GM18870 (cell line): Measurements from ENCODE around the gene DPY30.
A peak's percentile ranks its signal among the peaks of the same experiment; 100 is the strongest.
"Not testable (repeated sequence)": the region's sequence is repeated elsewhere in the genome, so short reads cannot be mapped to it uniquely, and the experiment has no call there.

Source experiments
- ATAC-seq: cut with Tn5 transposase; IDR thresholded peaks from one replicate; pipeline ENCODE4 v1.9.1; 2021; ENCODE audit warnings: moderate library complexity; ENCODE audit not compliant: unreplicated experiment

Gene DPY30

DNA sequence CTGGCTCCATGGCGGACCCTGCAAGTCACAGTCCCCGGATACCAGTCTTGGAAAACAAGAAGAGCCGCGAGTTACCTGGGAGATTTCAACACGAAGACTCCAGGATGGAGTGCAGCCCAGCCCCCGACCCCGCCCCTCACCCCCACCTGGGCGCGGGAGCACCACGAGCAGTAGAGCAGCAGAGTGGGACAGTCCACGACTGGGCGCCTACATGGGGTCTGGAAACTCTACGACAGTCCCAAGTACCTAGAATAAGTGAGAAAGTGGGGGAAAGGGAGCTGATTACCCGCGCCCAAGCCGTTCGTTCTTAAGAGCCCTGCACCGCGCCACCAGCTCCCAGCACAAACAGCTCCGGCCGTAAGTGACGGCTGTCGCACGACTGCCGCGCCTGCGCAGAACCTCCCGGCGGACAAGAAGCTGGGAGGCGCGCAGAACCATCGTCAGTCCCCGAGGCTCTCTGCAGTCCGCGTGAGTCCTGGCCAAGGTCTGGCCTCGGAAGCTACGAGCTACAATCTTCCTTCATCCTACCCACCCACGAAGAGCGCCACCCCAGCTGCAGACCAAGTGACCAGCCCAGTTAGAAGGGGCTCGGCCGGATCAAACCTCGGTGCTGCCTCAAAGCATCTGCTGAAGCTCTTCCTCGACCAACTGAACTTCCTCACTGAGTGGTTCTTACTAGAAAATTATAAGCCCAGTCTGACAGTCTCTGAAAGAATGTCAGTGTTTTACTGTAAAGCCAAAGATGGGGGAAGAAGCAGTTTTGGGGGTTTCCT is at the start of gene DPY30:
Gene DPY30, minus strand, starts transcription at position 359 of the 773 bp plus-strand sequence. Its CDS starts 349 bp downstream, at position 10.
- peak; percentile 71 for ATAC-seq

DNA sequence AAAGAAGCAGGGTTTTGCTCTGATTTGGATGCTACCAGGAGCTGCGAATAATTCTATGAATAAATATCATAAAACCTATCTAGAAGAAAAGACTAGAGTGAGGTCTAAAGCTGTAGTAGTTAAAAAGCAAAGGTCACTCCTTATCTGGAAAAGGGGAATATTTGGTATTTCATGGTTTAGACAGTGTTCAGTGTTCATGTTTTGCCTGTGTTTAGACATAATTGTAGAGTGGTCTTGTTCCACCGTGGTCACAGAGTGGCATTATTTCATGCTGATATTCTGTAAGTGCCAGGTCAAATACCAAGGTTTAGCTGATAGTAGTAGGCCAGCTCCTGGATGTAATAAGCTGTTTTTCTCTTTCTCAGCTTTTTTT is 34.5 kb upstream of the DPY30 start:
- no peak for ATAC-seq

DNA sequence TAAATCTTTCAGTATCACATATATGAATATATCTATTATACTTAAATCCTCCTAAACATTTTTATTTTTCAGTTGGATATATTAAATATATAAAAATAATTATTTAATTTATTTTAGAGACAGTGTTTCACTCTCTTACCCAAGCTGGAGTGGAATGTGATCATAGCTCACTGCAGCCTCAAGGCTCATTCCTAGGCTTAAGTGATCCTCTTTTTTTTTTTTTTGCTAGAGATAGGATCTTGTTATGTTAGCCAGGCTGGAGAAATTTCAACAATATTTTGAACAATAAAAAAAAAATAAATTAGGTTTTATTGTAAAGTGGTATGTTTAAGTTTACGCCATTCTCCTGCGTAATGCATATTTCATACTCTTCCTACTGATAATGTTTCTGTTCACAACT is 27.9 kb upstream of the DPY30 start:
- no peak for ATAC-seq

DNA sequence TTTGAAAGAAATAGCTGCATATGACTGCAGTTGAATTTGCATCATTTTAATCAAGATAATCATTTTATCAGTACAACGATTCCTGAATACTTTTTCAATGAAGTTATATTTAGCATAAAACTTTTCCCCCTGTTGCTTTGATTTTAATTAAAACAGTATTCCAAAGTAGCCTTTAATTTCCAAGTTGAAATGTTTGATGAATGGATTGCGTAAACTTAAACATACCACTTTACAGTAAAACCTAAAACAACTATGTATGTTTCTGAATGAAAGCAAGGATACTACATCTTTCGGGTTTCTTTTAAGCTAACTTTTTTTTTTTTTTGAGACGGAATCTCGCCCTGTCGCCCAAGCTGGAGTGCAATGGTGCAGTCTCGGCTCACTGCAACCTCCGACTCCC is 25.1 kb upstream of the DPY30 start:
- ATAC-seq = no peak

DNA sequence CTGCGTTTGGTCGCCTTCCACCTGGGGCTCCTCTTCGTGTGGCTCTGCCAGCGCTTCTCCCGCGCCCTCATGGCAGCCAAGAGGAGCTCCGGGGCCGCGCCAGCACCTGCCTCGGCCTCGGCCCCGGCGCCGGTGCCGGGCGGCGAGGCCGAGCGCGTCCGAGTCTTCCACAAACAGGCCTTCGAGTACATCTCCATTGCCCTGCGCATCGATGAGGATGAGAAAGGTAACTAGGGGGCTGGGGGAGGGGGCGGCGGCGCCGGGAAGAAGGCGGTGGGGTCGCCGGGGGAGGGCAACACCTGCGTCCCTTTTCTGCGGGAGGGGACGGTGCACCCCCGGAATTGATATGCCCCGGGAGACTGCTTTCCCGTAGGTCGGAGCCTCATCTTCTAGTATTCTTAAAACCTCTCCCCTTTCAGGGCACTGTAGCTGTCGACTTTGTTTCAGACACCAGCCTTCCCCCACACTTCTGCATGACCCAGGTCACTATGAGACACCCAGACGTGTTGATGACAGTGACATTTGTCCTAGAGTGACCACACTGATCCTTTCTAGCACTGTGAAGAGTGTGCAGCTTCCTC is 24.5 kb upstream of the DPY30 start:
- peak; percentile 2 for ATAC-seq

DNA sequence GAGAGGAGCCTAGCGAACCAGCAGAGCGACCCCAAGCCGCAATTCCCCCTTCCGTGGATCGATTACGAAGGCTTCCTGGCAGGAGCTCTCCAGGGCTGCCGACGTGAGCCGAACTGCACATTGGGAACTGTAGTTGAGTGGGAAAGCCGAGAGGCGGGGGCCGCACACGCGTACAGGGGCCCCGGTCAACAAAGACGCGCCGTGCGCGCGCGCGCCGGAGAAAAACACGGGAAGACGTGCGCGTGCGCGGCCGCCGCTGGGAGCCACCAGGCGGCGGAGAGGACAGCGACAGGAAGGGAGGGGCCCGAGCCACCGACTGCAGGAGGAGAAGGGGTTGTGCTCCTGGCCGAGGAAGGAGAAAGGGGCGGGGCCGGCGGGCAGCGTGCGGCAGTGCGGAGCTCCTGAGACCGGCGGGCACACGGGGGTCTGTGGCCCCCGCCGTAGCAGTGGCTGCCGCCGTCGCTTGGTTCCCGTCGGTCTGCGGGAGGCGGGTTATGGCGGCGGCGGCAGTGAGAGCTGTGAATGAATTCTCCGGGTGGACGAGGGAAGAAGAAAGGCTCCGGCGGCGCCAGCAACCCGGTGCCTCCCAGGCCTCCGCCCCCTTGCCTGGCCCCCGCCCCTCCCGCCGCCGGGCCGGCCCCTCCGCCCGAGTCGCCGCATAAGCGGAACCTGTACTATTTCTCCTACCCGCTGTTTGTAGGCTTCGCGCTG is 23.9 kb upstream of the DPY30 start, which contains the start of gene SPAST:
Gene SPAST, plus strand, starts transcription at position 247 of the 711 bp plus-strand sequence. Its CDS starts 276 bp downstream, at position 523.
- peak; percentile 91 for ATAC-seq

GRCh38 chr2:32061973-32062861 is 22.6 kb upstream of the DPY30 start:
- ATAC-seq = no peak

GRCh38 chr2:32061430-32061829 is 21.8 kb upstream of the DPY30 start:
- no peak for ATAC-seq

GRCh38 chr2:32060266-32060665 is 20.7 kb upstream of the DPY30 start:
- no peak for ATAC-seq

DNA sequence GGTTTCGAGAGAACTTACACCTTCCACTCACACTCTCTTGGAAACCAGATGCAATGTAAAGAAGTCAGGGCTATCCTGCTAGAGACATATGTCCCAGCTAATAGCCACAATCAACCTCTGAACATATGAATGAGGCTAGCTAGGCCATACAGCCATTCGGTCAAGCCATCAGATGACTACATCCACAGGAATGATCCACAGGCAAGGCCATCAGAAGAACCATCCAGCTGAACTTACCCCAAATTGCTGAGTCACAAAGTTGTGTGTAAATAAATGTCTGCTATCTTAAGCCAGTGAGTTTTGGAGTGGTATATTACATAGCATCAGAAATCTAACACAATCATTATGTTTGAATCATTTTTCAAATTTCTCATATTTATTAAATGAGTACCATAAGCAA is 18.5 kb upstream of the DPY30 start:
- no peak for ATAC-seq

DNA sequence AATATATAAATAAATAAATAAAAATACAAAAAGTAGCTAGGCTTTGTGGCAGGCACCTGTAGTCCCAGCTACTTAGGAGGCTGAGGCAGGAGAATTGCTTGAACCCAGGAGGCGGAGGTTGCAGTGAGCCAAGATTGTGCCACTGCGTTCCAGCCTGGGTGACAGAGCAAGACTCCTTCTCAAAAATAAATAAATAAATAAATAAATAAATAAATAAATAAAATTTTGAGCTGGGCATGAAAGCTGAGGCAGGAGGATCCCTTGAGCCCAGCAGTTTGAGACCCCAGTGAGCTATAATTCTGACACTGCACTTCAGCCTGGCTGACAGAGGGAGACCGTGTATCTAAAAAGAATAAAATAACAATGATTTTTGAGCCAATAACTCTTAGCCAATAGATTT is 15.0 kb upstream of the DPY30 start:
- not testable (repeated sequence) for ATAC-seq

GRCh38 chr2:32051836-32052439 is 12.3 kb upstream of the DPY30 start:
- ATAC-seq = no peak

- no peak for ATAC-seq
Measured at GRCh38 chr2:32043561-32043960, 4.0 kb upstream of the DPY30 start.

DNA sequence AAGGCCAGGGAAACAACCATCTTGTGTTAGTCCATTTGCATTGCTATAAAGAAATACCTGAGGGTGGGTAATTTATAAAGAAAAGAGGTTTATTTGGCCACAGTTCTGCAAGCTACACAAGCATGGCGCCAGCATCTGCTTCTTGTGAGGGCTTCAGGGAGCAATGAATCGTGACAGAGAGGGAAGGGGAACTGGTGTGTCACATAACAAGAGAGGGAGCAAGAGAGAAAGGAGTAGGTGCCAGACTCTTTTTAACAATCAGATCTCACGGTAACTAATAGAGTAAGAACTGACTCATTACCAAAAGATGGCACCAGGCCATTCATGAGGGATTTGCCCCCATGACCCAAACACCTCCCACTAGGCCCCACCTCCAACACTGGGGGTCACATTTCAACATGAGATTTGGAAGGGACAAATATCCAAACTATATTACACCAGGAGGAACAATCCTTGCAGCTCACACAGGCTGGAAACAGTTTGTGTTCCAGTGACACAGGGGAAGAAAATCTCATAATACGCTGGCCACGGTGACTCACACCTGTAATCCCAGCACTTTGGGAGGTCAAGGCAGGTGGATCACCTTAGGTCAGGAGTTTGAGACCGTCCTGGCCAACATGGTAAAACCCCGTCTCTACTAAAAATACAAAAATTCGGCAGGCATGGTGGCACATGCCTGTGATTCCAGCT is 5.3 kb downstream of the DPY30 start:
- not testable (repeated sequence) for ATAC-seq

DNA sequence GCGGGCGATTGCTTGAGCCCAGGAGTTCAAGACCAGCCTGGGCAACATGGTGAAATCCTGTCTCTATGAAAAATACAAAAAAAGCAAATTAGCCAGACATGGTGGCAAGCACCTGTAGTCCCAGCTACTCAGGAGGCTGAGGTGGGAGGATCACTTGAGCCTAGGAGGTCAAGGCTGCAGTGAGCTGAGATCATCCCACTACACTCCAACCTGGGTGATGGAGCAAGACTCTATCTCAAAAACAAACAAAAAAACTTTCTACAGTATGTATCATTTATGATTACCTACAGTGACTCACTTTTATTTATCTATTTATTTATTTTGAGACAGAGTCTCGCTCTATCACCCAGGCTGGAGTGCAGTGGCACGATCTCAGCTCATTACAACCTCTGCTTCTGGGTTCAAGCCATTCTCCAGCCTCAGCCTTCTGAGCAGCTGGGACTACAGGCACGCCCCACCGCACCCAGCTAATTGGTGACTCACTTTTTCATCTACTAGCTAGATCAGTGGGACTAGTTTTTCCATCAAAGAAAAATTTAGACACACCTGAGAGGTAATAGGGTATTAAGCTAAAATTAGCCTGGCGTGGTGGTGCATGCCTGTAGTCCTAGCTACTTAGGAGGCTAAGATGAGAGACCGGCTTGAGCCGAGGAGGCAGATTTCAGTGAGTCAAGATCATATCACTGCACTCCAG is 20.7 kb downstream of the DPY30 start:
- not testable (repeated sequence) for ATAC-seq

- no peak for ATAC-seq
Measured at GRCh38 chr2:32012872-32013271, 26.7 kb downstream of the DPY30 start.

DNA sequence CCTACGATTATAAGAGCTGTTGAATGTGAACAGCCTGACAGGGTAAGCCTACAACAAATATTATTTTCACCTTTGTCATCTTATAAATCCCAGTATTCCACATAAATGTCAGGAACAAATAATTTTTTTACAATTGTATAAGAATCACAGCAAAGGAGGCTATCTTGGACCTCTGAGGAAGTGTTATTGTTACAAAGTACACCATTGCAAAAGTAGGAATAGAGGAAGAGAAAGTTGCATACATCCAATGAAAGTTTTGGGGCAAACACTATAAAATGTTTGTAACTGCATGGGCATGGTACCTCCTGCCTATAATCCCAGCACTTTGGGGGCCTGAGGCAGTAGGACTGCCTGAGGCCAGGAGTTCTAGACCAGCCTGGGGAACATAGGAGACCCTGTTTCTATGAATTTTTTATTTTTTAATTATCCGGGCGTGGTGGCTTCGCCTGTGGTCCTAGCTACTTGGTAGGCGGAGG is 28.1 kb downstream of the DPY30 start:
- ATAC-seq = no peak

GRCh38 chr2:32010670-32011484 is 28.7 kb downstream of the DPY30 start, which contains the start of gene MEMO1:
Gene MEMO1, minus strand, starts transcription at chr2:32011008. Its CDS starts 761 bp downstream, at chr2:32010247.
- ATAC-seq = peak; percentile 64
